Fibroblast of skin of abdomen (primary cell): ENCODE measurements around the gene GRAMD2A. TPM values are rescaled to one million over a fixed set of nuclear protein-coding genes. Genes with fewer than 3 reads are reported as not detected.

Experiments used
- DNase-seq: peaks from one replicate; pipeline ENCODE4 v3.0.0-alpha.2; 2013
- polyA plus RNA-seq, 2 experiments: library from polyadenylated mRNA; unstranded; fragments of 120-200 nt; gene quantifications; one replicate each; pipeline ENCODE4 v1.2.1, GENCODE V29; 2013; ENCODE audit not compliant: insufficient read length in 2 of 2

GRAMD2A gene
- polyA plus RNA-seq (2013, experiment 1 of 2; ENCODE audit: insufficient read length): 0.23 TPM
- polyA plus RNA-seq (2013, experiment 2 of 2; ENCODE audit: insufficient read length): 0.20 TPM

GRCh38 chr15:72197460-72198355 is at the start of gene GRAMD2A:
TSS of gene GRAMD2A (minus strand) at chr15:72197787.
- peak; percentile 43 for DNase-seq

DNA sequence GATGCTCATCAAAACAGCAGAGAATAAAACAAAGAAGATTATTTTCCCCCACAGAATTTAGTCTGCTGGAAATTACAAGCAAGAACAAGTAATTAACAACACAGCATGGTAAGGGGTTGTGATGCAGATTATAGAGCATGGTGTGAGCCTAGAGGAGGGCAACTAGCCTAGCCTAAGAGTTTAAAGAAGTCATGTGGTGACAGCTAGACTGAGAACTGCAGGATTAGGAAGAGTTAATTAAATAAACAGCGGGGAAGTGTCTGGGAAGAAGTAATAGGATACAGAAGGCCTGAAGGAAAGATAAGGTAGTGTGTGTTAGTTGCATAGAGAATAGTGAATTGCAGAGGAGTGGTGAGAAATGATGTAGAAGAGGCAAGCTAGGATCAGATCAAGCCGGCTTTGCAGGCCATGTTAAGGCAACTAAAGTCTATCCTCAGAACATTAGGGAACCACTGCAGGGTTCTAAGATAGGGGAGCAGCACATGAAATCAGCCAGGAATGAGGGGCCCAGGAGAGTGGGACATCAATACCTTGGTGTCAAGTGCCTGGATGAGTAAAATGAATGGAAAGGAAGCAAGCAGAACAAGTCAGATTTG is 45.3 kb upstream of the GRAMD2A start:
- no peak for DNase-seq

GRCh38 chr15:72239652-72240051 is 42.1 kb upstream of the GRAMD2A start:
- no peak for DNase-seq

DNA sequence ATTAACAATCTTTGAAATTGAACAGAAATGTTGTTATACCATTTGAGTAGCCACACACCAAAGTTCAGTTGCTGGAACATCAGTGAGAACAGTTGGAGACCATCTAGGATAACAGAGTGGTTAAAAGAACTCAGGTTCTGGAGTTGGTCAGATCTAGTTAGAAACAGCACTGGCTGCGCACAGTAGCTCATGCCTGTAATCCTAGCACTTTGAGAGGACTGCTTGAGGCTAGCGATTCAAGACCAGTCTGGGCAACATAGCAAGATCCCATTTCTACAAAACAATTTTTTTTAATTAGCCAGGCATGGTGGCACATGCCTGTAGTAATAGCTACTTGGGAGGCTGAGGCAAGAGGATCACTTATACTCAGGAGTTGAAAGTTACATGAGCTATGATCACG is 41.0 kb upstream of the GRAMD2A start:
- no peak for DNase-seq

GRCh38 chr15:72237853-72238224 is 40.3 kb upstream of the GRAMD2A start:
- no peak for DNase-seq

DNA sequence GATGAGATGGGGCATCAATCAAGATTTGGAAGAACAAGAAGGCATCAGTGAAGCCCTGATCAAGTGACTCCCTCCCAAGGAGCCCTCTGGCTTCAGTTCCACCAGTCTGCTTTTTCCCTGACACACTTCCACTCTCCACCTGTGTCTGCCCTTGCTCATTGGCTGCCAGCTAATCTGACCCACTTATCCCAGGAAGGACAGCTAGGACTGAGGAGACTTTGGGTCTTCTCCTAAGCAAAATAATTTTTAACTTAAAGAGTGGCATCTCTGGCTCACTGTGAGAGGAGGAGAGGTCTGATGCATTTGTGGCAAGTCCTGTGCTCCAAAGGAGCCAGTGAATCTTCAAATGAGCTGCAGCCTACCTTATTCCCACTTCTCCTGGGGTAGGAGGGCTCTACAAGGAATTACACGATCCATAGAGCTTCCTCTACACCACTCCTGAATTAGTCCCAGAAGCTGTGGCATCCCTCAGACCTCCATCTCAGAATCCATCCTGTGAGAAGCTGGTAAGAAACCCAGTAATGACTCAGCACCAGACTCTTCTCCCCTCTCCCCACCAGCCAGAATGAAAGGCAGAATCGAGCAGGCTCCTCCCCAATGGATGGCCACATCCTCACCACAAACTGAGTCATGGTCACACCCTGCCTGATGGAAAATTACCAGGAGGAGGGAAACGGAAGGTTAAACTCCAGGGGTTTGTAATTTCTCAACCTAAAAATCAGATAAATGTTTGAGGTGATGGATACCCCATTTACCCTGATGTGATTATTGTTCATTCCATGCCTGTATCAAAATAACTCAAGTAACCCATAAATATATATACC is 39.7 kb upstream of the GRAMD2A start:
- peak; percentile 98 for DNase-seq

- DNase-seq: no peak
Observed at GRCh38 chr15:72236381-72237003, 38.9 kb upstream of the GRAMD2A start.

- no peak for DNase-seq
Observed at GRCh38 chr15:72235298-72235697, 37.7 kb upstream of the GRAMD2A start.

GRCh38 chr15:72233769-72234168 is 36.2 kb upstream of the GRAMD2A start:
- DNase-seq: no peak

GRCh38 chr15:72231833-72232478 is 34.4 kb upstream of the GRAMD2A start:
- DNase-seq: peak; percentile 75

- DNase-seq: peak; percentile 99
Observed at GRCh38 chr15:72231066-72231832, 33.7 kb upstream of the GRAMD2A start, which contains the start of gene PKM. TSS of gene PKM (minus strand) at chr15:72231190. CDS start at chr15:72219097, 12,093 bp downstream.

- peak; percentile 96 for DNase-seq
Observed at GRCh38 chr15:72230197-72231065, 32.8 kb upstream of the GRAMD2A start.

GRCh38 chr15:72229947-72230196 is 32.3 kb upstream of the GRAMD2A start:
- no peak for DNase-seq

GRCh38 chr15:72229076-72229946 is 31.7 kb upstream of the GRAMD2A start:
- DNase-seq: peak; percentile 28

- DNase-seq: no peak
Observed at GRCh38 chr15:72227720-72228119, 30.1 kb upstream of the GRAMD2A start.

DNA sequence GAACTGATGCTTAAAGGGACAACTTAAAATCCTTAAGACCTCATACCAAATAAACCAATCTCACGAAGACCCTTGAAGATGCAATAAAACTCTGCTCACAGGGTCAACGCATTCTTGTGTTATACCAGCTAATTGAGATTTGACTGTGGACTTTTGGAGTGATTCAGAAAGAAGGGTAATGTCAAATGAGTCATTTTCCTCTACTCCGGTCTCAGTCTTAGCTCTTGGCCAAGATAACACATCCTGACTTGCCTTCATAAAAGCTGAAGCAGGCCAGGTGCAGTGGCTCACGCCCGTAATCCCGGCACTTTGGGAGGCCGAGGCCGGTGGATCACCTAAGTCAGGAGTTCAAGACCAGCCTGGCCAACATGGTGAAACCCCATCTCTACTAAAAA is 29.6 kb upstream of the GRAMD2A start:
- DNase-seq: peak; percentile 85

- DNase-seq: no peak
Observed at GRCh38 chr15:72223278-72223677, 25.7 kb upstream of the GRAMD2A start.

DNA sequence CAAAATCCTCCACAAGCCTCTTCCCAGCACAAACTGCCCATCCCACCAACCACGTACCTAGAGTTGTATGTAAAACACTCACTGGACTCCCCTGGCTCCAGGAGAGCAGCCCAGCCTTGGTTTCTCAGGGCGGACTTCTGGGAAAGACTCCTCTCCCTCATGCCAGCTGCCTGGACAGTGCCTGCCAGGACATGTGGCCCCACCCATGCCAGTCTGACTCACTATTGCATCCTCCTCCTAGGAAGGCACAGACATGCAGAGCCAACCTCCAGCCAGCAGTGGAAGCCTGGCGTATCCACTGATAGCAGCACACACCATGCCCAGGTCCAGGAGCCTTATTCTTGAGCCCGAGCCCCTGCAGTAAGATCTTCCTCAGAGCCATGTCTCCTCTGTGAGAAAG is 24.8 kb upstream of the GRAMD2A start:
- DNase-seq: no peak

GRCh38 chr15:72220687-72221086 is 23.1 kb upstream of the GRAMD2A start:
- DNase-seq: no peak
